ENCODE measurements around the gene BAZ1B.
"Not testable (repeated sequence)": the region's sequence is repeated elsewhere in the genome, so short reads cannot be mapped to it uniquely, and the experiment has no call there.

DNA sequence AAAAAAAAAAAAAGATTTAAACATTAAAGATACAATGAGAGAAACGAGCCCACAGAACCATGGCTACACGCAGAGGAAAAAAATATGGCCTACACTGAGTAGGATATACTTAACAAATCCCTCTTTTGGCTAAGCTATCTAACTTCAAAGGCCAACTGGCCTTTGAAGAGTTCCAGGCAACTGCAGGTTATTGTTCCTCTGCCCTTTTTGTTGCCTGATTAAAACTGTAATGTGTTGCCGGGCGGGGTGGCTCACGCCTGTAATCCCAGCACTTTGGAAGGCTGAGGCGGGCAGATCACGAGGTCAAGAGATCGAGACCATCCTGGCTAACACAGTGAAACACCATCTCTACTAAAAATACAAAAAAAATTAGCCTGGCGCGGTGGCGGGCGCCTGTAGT lies 40.6 kb downstream of the BAZ1B start:
- TF ChIP-seq, protein P1, sequence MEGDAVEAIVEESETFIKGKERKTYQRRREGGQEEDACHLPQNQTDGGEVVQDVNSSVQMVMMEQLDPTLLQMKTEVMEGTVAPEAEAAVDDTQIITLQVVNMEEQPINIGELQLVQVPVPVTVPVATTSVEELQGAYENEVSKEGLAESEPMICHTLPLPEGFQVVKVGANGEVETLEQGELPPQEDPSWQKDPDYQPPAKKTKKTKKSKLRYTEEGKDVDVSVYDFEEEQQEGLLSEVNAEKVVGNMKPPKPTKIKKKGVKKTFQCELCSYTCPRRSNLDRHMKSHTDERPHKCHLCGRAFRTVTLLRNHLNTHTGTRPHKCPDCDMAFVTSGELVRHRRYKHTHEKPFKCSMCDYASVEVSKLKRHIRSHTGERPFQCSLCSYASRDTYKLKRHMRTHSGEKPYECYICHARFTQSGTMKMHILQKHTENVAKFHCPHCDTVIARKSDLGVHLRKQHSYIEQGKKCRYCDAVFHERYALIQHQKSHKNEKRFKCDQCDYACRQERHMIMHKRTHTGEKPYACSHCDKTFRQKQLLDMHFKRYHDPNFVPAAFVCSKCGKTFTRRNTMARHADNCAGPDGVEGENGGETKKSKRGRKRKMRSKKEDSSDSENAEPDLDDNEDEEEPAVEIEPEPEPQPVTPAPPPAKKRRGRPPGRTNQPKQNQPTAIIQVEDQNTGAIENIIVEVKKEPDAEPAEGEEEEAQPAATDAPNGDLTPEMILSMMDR (IDR thresholded peaks at IDR 0.05; ENCODE audit: low read depth, low read length, missing input control) = not testable (repeated sequence)
- TF ChIP-seq, protein P2, sequence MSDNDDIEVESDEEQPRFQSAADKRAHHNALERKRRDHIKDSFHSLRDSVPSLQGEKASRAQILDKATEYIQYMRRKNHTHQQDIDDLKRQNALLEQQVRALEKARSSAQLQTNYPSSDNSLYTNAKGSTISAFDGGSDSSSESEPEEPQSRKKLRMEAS (IDR thresholded peaks at IDR 0.05) = not testable (repeated sequence)
- TF ChIP-seq, protein P3, sequence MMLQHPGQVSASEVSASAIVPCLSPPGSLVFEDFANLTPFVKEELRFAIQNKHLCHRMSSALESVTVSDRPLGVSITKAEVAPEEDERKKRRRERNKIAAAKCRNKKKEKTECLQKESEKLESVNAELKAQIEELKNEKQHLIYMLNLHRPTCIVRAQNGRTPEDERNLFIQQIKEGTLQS (IDR thresholded peaks at IDR 0.05) = not testable (repeated sequence)
- not testable (repeated sequence) for TF ChIP-seq EGR1 (IDR thresholded peaks at IDR 0.05; ENCODE audit: low read depth in 2 of 2); SP1 (IDR thresholded peaks at IDR 0.05); RAD21 (IDR thresholded peaks at IDR 0.05); GABPA (IDR thresholded peaks at IDR 0.05 in 1 of 2, conservative IDR thresholded peaks at IDR 0.05 in 1 of 2)

Measured in liver (tissue), 3 donors.